Esophagus mucosa (tissue), 1 donor: ENCODE measurements around the gene RAB20. TPM values are rescaled to one million over a fixed set of nuclear protein-coding genes. Genes with fewer than 3 reads are reported as not detected.
"Not testable (repeated sequence)": the region's sequence is repeated elsewhere in the genome, so short reads cannot be mapped to it uniquely, and the experiment has no call there.

ENCODE experiments used
- ATAC-seq: fragments of 200-7000 bp; cut with Tn5 transposase; one replicate; pipeline ENCODE4 v1.9.1; 2020
- total RNA-seq: library from RNA; stranded (reverse); gene quantifications from one replicate; pipeline ENCODE4 v1.2.4, GENCODE V29; 2023
- donor health status: DM: yes; HTN: yes; CAD: no.

RAB20 gene
- total RNA-seq, 1 donor from 2014 or later = 1.6 TPM

DNA sequence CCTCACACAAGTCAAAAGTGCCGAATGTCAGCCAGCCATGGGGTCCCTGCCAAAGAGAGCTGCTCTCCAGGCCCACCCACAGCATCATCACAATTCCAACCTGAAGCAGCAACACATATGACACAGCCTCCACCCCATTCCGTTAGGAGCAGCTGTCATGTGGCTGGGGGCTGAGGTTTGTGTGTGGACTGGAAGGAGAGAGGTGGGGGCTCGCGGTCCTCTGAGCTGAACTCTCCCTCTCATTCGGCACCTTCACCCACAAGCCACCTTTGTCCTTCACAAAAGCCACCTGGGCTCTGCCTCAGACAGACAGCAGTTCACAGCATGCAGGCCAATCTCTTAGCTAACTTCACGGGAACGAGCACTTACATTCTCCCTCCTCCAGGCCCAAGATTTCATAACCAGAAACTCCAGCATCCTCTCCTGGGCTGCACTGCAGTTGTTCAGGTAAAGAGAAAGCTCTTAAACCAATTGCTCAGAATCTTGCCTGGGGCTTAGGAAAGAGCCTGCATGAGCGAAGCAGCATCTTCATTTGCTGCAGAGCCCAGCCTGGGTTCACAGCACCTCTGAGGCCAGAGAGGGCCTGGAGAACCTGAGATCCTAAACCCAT, 7.2 kb downstream of the RAB20 start:
- ATAC-seq = no peak

DNA sequence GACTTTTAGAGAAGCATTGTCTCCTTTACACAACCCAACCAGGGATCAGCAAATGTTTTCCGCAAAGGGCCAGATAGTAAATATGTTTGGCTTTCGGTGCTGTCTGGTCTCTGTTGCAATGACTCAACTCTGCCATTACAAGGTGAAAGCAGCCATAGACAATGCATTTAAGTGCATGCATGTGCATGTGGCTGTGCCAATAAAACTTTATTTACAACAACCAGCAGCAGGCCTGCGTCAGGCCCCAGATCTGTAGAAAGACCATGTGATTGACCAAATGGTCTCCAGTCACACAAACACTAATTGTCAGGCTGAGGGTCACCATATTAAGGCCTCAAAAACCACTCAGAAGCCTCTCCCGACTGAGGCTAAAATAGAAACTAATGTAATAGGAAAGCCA, 8.1 kb downstream of the RAB20 start:
- no peak for ATAC-seq

DNA sequence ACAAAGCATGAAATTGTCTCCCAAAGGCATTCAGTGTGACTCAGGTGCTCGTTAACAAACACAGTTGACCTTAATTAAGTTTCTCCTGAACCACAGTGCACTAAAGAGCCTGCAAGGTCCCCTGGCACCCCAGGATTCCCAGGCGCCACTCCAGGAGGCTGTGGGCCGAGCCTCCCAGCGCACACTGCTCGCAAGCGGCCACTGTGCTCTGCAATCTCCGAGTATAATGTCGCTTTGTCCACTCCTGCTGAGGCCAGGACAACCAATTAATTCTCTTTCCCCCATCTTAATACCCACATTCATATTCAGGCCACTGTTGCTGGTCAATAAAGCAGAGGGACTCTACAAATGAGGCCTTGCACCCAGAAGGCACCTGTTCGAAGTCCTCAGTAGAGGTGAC, 8.8 kb downstream of the RAB20 start:
- ATAC-seq = no peak

DNA sequence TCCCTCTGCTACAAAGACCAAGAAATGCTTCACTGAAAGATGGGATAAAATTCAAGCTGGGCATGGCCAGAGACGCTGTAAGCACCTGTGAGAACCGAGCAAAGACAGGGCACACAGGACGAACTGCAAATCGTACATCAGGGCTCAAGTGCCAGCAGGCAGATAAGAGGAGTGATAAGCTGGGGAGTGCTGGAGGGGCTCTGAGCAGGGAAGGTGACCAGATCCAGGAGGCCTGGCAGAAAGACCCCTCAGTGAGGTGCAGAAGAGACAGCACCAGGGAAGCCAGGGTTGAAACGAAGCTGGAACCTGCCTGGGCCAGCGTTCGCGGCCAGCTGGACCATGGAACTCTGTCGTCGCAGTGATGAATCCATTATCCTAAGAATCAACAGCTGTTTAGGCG, 10.2 kb downstream of the RAB20 start:
- no peak for ATAC-seq

DNA sequence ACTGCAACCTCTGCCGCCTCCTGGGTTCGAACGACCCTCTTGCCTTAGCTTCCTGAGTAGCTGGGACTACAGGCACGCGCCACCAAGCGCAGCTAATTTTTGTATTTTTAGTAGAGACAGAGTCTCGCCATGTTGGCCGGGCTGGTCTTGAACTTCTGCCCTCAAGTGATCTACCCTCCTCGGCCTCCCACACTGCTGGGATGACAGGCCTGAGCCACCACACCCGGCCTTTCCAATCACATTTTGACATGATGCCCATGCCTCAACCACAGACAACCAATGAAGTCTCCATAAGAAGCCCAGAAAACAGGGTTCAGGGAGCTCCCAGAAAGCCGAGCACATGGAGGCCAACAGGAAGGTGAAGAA, 11.7 kb downstream of the RAB20 start:
- no peak for ATAC-seq

DNA sequence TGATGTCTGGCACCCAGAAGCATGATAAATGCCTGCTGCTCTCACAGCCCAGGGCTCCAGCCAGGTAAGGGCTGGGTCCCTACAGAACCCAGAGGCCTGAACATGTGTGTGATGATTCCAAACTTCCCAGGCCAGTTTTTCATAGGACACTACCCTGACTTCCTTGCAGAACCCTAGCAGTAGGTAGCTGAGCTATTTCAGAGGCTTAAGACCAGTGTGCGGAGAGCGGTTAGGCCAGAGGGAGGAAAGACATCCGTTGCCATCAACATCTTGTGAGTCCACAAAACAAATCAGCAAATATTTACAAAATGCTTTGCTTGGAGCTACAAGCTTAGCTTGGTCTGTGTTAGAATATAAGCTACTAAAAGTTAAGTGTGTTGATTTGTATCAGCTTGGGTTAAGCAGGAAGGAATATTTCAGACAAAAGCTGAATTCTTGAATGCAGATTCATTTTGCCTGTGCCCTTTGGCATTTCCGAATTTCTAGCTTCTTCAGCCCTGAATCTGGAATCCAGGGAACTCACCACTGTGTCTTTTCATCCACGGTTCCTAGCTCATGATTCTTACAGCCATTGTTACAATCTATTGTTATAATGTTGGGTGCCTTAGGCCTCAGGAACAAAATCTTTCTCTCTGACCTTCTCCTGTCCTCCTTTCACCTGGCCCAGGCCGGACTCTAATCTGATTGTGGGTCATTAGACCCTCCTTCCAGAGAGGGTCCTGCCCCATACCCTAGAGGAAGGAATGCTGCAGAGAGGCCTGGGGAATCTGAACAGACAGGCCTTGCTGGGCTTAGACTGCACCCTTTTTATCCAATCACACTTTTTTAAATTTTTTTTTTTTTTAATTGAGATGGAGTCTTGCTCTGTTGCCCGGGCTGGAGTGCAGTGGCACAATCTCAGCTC, 12.4 kb downstream of the RAB20 start:
- no peak for ATAC-seq

DNA sequence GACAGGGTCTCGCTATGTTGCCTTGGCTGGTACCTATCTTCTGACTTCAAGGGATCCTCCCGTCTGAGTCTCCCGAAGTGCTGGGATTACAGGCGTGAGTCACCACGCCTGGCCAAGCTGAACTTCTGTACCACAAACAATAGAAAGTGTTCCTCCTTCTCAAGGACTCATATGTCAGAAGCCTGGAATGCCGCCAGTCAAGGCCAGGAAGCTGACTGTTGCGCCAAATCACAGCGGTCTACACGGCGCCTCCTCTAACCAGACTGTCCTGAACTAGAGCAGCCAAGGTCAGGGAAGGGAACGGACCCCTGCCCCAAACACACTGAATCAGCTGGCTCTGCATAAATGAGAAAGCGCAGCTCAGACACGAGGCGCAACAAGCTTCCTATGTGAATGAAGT, 14.6 kb downstream of the RAB20 start:
- ATAC-seq = peak; percentile 93

DNA sequence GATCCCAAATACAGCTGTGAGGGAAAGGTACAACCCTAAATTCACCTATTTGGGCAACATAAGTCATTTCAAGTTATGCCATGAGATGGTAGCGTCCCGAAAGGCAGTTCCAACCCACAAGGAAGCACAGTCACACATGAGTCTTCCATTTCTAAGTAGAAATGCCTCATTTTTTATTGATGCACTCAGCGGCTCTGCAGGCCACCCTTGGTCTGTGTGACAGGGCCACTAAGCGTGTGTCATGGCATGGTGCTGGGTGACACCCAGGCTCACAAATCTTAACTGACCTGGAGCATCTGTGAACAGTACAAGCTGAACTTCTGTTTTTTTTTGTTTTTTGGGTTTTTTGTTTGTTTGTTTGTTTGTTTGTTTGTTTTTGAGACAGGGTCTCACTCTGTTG, 15.1 kb downstream of the RAB20 start:
- no peak for ATAC-seq

DNA sequence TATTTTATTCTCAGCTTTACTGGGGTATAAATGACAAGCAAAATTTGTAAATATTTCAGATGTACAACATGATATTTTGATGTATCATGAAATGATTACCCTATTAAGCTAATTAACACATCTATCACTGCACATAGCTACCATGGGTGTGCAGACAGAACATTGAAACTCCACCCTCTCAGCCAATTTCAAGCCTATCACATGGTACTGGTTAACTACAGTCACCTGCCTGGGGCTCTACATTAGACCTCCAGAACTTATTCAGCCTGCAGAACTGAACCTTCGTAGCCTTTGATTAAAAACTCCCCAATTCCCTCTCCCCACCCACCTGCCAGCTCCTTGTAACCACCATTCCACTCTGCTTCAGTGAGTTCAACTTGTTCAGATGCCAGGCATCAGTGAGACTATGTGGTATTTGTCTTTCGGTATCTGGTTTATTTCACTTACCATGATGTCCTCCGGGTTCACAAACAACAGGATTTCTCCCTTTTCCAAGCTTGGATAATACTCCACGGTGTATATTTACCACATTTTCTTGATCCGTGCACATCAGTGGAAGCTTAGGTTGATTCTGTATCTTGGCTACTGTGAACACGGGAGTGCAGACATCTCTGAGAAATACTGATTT, 19.2 kb downstream of the RAB20 start:
- ATAC-seq = no peak

DNA sequence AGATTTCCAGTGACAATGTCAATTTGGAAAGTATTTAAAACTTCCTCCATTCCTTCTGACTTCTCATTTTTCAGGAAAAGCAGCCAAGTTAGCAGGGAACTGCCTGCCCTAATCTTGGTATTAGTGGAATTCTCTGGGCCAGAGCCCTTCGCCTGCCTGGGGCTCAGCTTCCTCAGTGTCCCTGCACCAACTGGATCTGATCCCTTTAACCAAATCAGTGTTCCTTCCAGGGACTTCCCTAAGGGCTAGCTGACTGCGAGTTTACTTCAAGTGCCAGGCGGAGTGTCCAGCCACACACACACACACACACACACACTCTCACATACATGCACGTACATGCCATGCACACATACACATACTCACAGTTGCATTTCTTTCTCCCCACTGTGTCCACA, 20.0 kb downstream of the RAB20 start:
- no peak for ATAC-seq

DNA sequence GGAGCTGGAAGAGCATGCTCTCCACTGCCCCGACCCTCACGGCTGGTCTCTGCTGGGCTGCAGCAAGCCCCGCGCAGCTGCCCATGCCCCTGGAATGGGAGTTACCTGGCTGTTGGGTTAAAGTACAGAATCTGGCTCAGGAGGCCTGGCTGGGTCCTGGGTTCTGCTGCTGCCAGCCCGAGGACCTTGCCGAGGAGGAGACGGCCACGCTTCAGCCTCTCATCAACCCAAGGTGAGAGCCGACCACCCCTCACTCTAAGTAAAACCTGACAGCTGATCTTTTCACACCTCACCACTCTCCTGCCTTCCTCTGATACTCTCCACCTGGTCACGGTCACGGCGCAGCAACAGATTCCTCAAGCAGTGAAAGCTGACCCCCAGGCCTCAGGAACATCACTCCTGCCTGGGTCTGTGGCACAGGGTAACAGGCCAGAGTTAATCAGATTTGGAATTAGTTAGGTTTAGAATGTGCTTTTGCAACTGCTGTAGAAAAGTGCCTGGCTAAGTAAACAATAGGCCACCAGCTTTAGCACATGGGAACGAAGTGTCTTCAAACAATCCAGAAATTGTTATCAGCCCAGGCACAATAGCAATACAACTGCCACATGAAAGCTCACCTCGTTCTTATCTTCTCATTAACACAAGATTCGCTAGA, 20.5 kb downstream of the RAB20 start:
- ATAC-seq = no peak

DNA sequence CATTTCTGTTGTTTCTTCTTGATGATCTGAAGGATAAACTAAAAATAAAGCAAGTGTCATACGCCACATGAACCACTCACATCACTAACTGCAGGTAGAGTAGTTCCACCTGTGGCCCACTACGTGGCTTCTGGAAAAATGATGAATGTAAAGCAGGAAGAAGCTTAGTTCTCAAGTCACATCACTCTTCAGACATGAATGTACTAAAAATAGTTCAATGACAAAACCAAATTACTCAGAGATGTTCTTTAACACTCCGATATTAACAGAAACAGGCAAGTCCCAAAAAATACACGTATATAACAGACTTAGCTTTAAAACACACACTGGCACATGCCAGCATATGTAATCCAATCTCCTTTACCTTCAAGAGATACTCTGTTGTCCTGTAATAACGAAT, 21.6 kb downstream of the RAB20 start:
- no peak for ATAC-seq

DNA sequence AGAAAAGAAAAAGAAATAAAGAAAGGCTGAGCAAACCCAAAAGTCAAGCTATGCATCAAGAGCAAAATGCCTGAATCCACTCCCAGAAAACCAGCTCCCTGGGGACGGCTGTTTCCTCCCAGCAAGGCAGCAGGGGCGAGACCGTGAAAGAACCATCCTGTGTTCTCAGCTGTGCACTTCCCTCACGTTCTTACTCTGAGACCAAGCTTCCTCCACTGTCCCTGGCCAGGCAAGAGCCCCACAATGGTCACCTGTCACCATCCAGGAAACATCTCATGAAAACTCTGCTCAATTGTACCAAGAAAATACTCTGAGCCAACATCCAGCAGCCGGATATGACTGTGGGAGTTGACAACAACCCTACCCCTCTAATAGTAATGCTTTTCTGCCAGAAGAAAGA, 22.9 kb downstream of the RAB20 start:
- ATAC-seq = peak; percentile 48

DNA sequence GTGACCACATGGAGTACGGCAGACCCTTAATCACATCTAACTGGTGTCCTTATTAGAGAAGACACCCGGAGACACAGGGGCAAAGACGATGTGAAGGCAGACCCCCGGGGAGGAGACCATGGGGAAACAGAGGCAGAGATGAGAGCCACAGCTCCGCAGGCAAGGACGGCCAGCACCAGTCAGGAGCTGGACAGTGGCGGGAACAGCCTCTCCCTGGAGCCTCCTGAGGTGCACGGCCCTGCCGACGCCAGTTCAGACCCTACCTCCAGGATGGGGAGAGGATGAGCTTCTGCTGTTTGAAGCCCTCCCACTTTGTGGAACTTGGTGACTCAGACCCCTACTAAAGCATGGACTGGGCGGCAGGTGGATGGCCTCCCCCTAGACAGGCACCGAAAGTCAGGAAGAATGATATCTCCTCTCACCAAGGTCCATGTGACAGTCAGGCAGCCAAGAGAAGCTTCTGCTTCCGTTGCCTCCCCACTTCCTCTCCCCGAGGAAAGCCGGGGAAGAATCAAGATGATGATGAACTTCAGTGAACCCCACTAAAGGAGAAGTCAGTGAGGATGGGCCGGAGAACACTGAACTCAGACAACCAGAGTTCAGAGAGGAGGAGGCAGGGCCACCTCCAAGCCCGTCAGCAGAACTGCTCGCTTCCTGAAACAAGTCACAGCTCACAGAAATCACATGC, 25.4 kb downstream of the RAB20 start:
- ATAC-seq = peak; percentile 27

DNA sequence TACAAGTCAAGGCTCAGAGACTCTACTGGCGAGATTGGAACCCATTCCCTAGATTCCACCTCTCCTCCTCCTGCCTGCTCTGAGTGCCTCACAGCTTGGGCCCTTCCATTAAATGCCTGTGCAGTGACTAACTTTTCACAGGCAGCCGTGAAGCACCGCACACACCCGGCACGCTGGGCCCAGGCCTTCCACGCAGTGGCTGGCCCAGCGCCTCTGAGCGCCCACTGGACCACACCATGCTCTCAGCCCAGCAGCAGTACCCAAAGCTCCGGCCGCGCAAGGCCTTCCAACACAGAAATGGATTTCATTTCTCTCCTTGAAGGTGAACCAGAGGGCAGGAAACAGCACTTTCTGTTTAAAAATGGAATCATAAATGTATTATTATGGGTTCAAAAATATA, 26.0 kb downstream of the RAB20 start:
- ATAC-seq = no peak

DNA sequence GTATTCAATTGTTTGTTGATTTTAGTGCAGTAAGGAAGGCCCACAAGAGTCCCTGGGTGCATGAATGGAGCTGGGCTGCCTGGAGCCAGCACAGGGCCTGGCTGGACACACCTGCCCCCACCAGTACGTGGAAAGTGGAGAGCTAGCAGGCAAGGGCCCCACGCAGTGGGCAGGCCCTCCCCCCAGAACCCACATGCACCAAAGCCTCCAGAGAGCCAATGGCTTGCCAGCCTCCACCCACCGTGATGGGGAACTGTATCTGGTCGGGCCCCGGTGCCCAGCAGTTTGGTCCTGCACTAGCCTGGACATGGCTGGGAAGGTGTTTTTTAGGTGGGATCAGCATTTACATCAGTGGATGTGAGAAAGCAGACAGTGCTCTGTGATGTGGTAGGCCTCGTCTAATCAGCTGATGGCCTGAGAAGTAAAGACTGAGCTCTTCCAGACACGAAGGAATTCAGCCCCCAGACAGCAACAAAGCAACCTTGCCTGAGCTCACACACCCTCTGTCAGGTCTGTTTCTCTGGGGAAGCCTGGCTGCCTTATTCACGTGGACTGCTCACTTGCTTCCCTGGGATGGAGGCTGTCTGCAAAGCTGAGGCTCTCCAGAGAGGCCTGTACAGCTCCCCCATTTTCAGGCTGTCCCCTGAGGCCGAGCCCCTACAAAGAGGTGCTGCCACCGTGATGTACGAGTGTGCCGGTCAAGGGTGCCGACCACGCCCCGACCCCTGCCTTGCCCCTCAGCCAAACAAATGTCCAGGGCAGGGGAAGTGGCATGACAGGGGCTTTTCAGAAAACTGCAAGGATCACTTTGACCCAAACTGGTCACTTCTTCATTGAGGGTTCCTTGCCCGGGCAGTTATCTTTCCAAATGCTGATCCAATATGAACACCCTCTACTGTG, 27.5 kb downstream of the RAB20 start:
- no peak for ATAC-seq

DNA sequence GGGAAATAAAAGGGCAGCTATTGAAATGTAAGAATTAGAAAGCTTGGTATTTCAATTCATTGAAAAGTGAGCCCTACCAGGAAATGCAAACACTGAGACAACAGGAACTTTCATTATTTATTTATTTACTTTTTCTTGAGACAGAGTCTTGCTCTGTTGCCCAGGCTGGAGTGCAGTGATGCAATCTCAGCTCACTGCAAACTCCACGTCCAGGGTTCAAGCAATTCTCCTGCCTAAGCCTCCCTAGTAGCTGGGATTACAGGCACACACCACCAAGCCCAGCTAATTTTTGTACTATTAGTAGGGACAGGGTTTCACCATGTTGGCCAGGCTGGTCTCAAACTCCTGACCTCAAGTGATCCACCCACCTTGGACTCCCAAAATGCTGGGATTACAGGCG, 29.3 kb downstream of the RAB20 start:
- not testable (repeated sequence) for ATAC-seq

DNA sequence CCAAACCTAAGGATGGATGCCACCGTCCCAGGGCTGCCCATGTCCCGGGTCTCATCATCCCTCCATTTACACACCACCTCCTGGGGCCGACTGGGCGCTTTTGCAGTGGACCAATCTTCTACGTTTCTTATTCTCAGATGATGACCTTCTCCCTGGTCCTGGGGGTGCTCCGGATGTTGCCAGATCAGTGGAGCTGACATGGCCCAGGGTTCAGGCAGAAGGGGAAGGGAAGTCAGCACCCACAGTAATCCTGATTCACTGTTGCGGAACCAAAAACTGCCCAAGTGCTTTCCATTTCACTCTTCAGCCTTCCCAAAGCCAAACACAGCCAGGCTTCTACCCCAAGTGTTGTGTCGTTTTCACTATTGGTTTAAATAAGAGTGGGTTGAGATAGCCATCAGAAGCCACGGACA, 29.8 kb downstream of the RAB20 start:
- no peak for ATAC-seq

DNA sequence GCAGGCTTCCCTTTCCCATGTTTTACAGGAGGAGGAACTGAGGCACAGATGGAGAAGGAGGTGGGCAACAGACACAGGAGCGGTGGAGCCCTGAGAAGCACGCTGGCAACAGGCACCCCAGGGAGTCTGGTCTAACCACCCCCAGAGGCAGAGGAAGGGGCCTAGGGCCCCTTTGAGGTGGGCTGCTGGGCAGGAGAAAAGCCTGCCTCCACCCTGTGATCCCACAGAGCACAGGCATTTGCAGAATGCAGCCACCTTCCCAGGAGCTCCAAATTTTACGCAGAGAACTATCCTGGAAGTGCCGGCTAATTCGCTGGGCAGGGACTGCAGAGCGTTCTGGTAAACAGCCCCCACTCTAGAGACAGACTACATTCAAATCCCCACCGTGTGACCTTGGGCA, 30.4 kb downstream of the RAB20 start:
- no peak for ATAC-seq

DNA sequence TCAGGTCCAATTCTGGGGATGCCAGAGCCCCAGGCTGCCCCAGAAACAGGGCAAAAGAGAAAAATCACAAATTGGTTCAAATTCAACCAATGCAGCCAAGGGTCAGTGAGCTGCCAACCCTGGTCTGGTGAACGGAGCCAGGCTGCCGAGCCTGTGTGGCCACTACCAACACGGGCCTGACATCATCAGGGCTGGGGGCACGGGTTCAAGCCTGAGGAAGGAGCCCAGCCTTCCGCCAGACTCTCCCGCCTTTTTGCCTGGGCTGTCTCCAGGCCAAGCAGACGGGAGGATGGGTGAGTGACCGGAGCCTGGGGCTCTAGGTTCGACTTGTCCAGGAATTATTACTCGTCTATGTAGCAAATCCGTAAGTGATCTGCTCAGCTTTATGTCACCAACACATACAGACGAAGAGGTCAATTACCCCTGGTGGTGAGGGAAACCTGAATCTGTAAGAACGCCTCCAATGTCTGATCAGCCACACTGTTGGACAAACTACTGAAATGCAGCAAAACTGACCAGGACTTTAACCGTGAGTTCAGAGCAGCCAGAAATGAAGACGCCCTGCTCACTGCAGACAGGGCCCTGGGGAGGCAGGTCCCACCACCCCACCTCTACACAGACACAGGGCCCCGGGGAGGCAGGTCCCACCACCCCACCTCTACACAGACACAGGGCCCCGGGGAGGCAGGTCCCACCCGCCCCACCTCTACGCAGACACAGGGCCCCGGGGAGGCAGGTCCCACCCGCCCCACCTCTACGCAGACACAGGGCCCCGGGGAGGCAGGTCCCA, 31.8 kb downstream of the RAB20 start:
- no peak for ATAC-seq

DNA sequence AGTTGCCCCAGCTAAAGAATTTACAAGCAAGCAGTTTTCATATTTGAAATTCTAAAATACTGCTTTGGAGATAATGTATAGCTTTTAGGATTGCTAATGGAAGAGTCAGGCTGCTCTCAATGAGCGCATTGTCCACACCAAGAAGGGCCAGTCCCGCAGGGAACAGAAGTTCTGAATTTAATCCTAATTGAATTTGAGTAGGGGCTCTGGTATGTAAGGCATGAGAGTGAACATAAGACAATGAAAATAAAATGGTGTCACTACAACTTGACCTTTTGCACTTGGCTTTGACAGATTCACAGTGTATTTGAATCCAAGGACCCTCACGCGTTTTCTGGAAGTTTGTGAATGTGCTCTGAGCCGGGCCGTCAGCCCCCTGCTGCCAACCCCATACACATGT, 32.6 kb downstream of the RAB20 start:
- no peak for ATAC-seq
